Measurements from ENCODE around the gene DAG1.

DNA sequence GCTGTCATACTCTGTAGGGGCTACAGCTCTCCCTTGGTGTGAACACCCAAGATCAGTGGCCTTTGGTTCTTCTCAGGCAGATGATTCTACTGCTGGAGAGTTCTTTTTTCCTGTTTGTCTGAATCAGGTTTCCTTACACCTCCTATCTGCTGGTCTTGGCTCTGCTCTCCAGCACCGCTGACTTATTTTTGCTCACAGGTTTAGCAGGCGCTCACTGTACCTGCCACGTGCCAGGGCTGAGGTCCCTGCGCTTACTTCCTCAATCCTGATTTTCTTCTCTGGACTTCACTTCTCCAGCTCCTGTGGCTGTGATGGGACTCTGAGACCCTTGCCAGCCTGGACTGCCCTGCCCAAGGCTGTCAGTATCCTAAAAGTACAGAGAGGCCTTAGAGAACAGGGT lies 93.7 kb downstream of the DAG1 start:
- TF ChIP-seq, protein P1, sequence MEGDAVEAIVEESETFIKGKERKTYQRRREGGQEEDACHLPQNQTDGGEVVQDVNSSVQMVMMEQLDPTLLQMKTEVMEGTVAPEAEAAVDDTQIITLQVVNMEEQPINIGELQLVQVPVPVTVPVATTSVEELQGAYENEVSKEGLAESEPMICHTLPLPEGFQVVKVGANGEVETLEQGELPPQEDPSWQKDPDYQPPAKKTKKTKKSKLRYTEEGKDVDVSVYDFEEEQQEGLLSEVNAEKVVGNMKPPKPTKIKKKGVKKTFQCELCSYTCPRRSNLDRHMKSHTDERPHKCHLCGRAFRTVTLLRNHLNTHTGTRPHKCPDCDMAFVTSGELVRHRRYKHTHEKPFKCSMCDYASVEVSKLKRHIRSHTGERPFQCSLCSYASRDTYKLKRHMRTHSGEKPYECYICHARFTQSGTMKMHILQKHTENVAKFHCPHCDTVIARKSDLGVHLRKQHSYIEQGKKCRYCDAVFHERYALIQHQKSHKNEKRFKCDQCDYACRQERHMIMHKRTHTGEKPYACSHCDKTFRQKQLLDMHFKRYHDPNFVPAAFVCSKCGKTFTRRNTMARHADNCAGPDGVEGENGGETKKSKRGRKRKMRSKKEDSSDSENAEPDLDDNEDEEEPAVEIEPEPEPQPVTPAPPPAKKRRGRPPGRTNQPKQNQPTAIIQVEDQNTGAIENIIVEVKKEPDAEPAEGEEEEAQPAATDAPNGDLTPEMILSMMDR (IDR thresholded peaks at IDR 0.05), result no peak
- TF ChIP-seq POLR2A (IDR thresholded peaks at IDR 0.05), result no peak
